HG03521 (cell line): ENCODE results near the gene CATSPERD.
"Not testable (repeated sequence)": the region's sequence is repeated elsewhere in the genome, so short reads cannot be mapped to it uniquely, and the experiment has no call there.

Experiments used
- ATAC-seq: cut with Tn5 transposase; IDR thresholded peaks from one replicate; pipeline ENCODE4 v1.9.1; 2021; ENCODE audit warnings: mild to moderate bottlenecking, moderate library complexity; ENCODE audit not compliant: unreplicated experiment

The CATSPERD gene

GRCh38 chr19:5684694-5685430 lies 35.6 kb upstream of the CATSPERD start:
- no peak for ATAC-seq

GRCh38 chr19:5686326-5686646 lies 34.2 kb upstream of the CATSPERD start:
- no peak for ATAC-seq

GRCh38 chr19:5686647-5687359 lies 33.6 kb upstream of the CATSPERD start:
- ATAC-seq, result peak; percentile 41

- no peak for ATAC-seq
Measured at GRCh38 chr19:5687360-5688198, 32.9 kb upstream of the CATSPERD start.

GRCh38 chr19:5688262-5688881 lies 32.1 kb upstream of the CATSPERD start:
- not testable (repeated sequence) for ATAC-seq

- ATAC-seq, result peak; percentile 33
Measured at GRCh38 chr19:5690125-5690954, 30.1 kb upstream of the CATSPERD start, which contains the start of gene RPL36. Gene RPL36 (plus strand): TSS chr19:5690295. CDS start chr19:5690508, 213 bp downstream.

GRCh38 chr19:5690955-5691821 lies 29.2 kb upstream of the CATSPERD start:
- ATAC-seq, result no peak

GRCh38 chr19:5691822-5692722 lies 28.4 kb upstream of the CATSPERD start:
- no peak for ATAC-seq

- no peak for ATAC-seq
Measured at GRCh38 chr19:5692723-5693194, 27.7 kb upstream of the CATSPERD start.

- ATAC-seq, result no peak
Measured at GRCh38 chr19:5693195-5694166, 27.0 kb upstream of the CATSPERD start.

- no peak for ATAC-seq
Measured at GRCh38 chr19:5694167-5694955, 26.1 kb upstream of the CATSPERD start.

GRCh38 chr19:5694956-5695648 lies 25.3 kb upstream of the CATSPERD start:
- ATAC-seq, result no peak

- no peak for ATAC-seq
Measured at GRCh38 chr19:5695649-5696195, 24.7 kb upstream of the CATSPERD start.

- no peak for ATAC-seq
Measured at GRCh38 chr19:5696196-5697021, 24.0 kb upstream of the CATSPERD start.
